ENCODE data around the gene PYY. TPM values are rescaled to one million over a fixed set of nuclear protein-coding genes. Genes with fewer than 3 reads are reported as not detected.
"Not testable (repeated sequence)": the region's sequence is repeated elsewhere in the genome, so short reads cannot be mapped to it uniquely, and the experiment has no call there.

The PYY gene
- total RNA-seq, 1 donor from 2014 or later = not detected

- Mint-ChIP-seq H3K9me3 (no peaks in the 10 kb centered on the region), H3K36me3 (no peaks in the 10 kb centered on the region), H3K27ac (no peak overlapping the region), H3K4me1 (peaks cover under 1% of the 10 kb centered on the region), H3K4me3 (no peak overlapping the region), H3K27me3 (ENCODE audit: low read depth) (peaks cover 73% of the 10 kb centered on the region)
- DNase-seq (ENCODE audit: low spot score in 2 of 2, unreplicated experiment in 2 of 2) = no peak
- TF ChIP-seq, protein P1, sequence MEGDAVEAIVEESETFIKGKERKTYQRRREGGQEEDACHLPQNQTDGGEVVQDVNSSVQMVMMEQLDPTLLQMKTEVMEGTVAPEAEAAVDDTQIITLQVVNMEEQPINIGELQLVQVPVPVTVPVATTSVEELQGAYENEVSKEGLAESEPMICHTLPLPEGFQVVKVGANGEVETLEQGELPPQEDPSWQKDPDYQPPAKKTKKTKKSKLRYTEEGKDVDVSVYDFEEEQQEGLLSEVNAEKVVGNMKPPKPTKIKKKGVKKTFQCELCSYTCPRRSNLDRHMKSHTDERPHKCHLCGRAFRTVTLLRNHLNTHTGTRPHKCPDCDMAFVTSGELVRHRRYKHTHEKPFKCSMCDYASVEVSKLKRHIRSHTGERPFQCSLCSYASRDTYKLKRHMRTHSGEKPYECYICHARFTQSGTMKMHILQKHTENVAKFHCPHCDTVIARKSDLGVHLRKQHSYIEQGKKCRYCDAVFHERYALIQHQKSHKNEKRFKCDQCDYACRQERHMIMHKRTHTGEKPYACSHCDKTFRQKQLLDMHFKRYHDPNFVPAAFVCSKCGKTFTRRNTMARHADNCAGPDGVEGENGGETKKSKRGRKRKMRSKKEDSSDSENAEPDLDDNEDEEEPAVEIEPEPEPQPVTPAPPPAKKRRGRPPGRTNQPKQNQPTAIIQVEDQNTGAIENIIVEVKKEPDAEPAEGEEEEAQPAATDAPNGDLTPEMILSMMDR (IDR thresholded peaks at IDR 0.05; ENCODE audit: unreplicated experiment) = no peak
These were observed 45.3 kb upstream of the PYY start for GRCh38 chr17:43999024-43999423.

- DNase-seq (ENCODE audit: low spot score in 2 of 2, unreplicated experiment in 2 of 2) = no peak
- TF ChIP-seq, protein P1 (IDR thresholded peaks at IDR 0.05; ENCODE audit: unreplicated experiment) = no peak
- Mint-ChIP-seq H3K27ac (no peak overlapping the region), H3K36me3 (no peaks in the 10 kb centered on the region), H3K9me3 (no peaks in the 10 kb centered on the region), H3K4me3 (no peak overlapping the region), H3K27me3 (ENCODE audit: low read depth) (peaks cover 68% of the 10 kb centered on the region), H3K4me1 (no peaks in the 10 kb centered on the region)
These were observed 44.8 kb upstream of the PYY start for GRCh38 chr17:43998552-43998951.

GRCh38 chr17:43997180-43997579 lies 43.4 kb upstream of the PYY start:
- peaks cover 57% of the 10 kb centered on the region for H3K27me3 Mint-ChIP-seq (ENCODE audit: low read depth)
- H3K4me1 Mint-ChIP-seq; H3K36me3 Mint-ChIP-seq; H3K9me3 Mint-ChIP-seq; H3K4me3 Mint-ChIP-seq; DNase-seq (ENCODE audit: low spot score in 2 of 2, unreplicated experiment in 2 of 2); H3K27ac Mint-ChIP-seq: not testable (repeated sequence)

GRCh38 chr17:43995150-43995471 lies 41.4 kb upstream of the PYY start:
- H3K27ac Mint-ChIP-seq = no peak overlapping the region
- TF ChIP-seq, protein P1 (IDR thresholded peaks at IDR 0.05; ENCODE audit: unreplicated experiment) = peak; percentile 15
- DNase-seq (ENCODE audit: low spot score in 2 of 2, unreplicated experiment in 2 of 2) = no peak
- no peaks in the 10 kb centered on the region for H3K4me1 Mint-ChIP-seq
- H3K36me3 Mint-ChIP-seq = no peaks in the 10 kb centered on the region
- H3K4me3 Mint-ChIP-seq = peak overlapping the region; percentile 38
- no peaks in the 10 kb centered on the region for H3K9me3 Mint-ChIP-seq
- peaks cover 41% of the 10 kb centered on the region for H3K27me3 Mint-ChIP-seq (ENCODE audit: low read depth)

GRCh38 chr17:43994272-43995149 lies 40.8 kb upstream of the PYY start:
- Mint-ChIP-seq H3K36me3 (no peaks in the 10 kb centered on the region), H3K4me1 (no peaks in the 10 kb centered on the region), H3K4me3 (peak overlapping the region; percentile 38), H3K9me3 (no peaks in the 10 kb centered on the region), H3K27ac (no peak overlapping the region), H3K27me3 (ENCODE audit: low read depth) (peaks cover 35% of the 10 kb centered on the region)
- TF ChIP-seq, protein P1 (IDR thresholded peaks at IDR 0.05; ENCODE audit: unreplicated experiment) = peak; percentile 93
- DNase-seq (ENCODE audit: low spot score in 2 of 2, unreplicated experiment in 2 of 2) = peak; percentile 53 to 84

- Mint-ChIP-seq H3K27ac (no peak overlapping the region), H3K4me1 (no peaks in the 10 kb centered on the region)
- TF ChIP-seq, protein P1 (IDR thresholded peaks at IDR 0.05; ENCODE audit: unreplicated experiment) = no peak
These were observed 38.9 kb upstream of the PYY start for GRCh38 chr17:43992641-43993040.

More at GRCh38 chr17:43992641-43993040, 38.9 kb upstream of the PYY start:
- Mint-ChIP-seq H3K4me3 (no peak overlapping the region), H3K36me3 (no peaks in the 10 kb centered on the region), H3K9me3 (no peaks in the 10 kb centered on the region), H3K27me3 (ENCODE audit: low read depth) (peaks cover 40% of the 10 kb centered on the region)
- DNase-seq (ENCODE audit: low spot score in 2 of 2, unreplicated experiment in 2 of 2) = no peak
